ENCODE measurements around the gene NKX6-2. TPM values are rescaled to one million over a fixed set of nuclear protein-coding genes. Genes with fewer than 3 reads are reported as not detected.

NKX6-2 gene
- total RNA-seq, 1 donor from 2014 or later: not detected

DNA sequence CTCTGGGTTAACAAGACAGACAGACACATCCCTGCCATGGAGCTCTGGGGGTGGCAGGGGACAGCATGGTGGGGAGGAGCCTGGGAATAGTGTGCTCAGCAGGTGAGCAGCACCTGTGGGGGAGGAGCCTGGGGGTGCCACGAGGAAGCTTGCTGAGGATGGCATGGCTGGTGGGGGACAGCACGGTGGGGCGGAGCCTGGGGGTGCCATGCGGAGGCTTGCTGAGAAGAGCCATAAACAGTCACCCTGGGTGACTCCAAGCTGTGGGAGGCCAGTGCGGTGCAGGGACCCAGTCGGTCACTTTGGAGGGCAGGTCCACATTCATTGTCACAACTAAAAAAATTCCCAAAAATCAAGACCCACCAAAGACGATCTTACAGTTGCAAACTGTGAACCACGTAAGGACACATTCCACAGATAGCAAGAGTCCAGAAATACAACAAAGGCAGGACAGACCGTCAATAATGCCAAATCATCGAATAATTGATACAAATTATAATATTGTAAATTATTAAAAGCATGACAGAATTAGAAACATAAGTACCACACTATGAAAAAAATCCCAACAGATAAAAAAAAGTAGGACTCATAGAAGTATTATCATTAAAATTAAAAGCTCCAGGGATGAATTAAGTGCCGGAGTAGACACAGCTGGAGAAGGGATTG, 24.4 kb downstream of the NKX6-2 start:
- Histone ChIP-seq H3K27me3 (ENCODE audit: insufficient read depth, low read length) (no peaks in the 10 kb centered on the region), H4K20me1 (ENCODE audit: insufficient read depth, low read length) (peaks cover 12% of the 10 kb centered on the region), H3K4me1 (ENCODE audit: insufficient read depth, low read length) (no peaks in the 10 kb centered on the region), H2AFZ (ENCODE audit: low read depth, low read length) (no peak overlapping the region), H3K79me2 (ENCODE audit: insufficient read depth, low read length) (no peaks in the 10 kb centered on the region), H3K27ac (ENCODE audit: low read depth, low read length) (no peak overlapping the region), H3K9ac (ENCODE audit: low read length) (no peak overlapping the region), H3K4me3 (ENCODE audit: insufficient read depth, low read depth, low read length) (no peak overlapping the region), H3K4me2 (ENCODE audit: low read length) (no peak overlapping the region), H3K9me3 (ENCODE audit: insufficient read depth, low read depth, low read length) (no peaks in the 10 kb centered on the region), H3K36me3 (ENCODE audit: insufficient read depth, low read length) (no peaks in the 10 kb centered on the region)
- Mint-ChIP-seq H3K27ac (ENCODE audit: unreplicated experiment) (no peak overlapping the region), H3K36me3 (ENCODE audit: low read depth, unreplicated experiment) (peaks cover 24% of the 10 kb centered on the region), H3K4me1 (ENCODE audit: low read depth, unreplicated experiment) (peaks cover 15% of the 10 kb centered on the region), H3K27me3 (ENCODE audit: low read depth, unreplicated experiment) (peaks cover 2% of the 10 kb centered on the region), H3K4me3 (ENCODE audit: unreplicated experiment) (no peak overlapping the region), H3K9me3 (ENCODE audit: unreplicated experiment) (peaks cover 9% of the 10 kb centered on the region)
- DNase-seq (ENCODE audit: low read depth): no peak
- no peak for TF ChIP-seq EZH2 (IDR thresholded peaks at IDR 0.05; ENCODE audit: insufficient read depth, low read length)
- TF ChIP-seq, protein P1, sequence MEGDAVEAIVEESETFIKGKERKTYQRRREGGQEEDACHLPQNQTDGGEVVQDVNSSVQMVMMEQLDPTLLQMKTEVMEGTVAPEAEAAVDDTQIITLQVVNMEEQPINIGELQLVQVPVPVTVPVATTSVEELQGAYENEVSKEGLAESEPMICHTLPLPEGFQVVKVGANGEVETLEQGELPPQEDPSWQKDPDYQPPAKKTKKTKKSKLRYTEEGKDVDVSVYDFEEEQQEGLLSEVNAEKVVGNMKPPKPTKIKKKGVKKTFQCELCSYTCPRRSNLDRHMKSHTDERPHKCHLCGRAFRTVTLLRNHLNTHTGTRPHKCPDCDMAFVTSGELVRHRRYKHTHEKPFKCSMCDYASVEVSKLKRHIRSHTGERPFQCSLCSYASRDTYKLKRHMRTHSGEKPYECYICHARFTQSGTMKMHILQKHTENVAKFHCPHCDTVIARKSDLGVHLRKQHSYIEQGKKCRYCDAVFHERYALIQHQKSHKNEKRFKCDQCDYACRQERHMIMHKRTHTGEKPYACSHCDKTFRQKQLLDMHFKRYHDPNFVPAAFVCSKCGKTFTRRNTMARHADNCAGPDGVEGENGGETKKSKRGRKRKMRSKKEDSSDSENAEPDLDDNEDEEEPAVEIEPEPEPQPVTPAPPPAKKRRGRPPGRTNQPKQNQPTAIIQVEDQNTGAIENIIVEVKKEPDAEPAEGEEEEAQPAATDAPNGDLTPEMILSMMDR (IDR thresholded peaks at IDR 0.05; ENCODE audit: insufficient read depth, low read depth, low read length): no peak
- FAIRE-seq: no peak

GRCh38 chr10:132758865-132759264, 27.1 kb downstream of the NKX6-2 start:
- Mint-ChIP-seq H3K27me3 (ENCODE audit: low read depth, unreplicated experiment) (no peaks in the 10 kb centered on the region), H3K36me3 (ENCODE audit: low read depth, unreplicated experiment) (peaks cover 24% of the 10 kb centered on the region), H3K4me3 (ENCODE audit: unreplicated experiment) (no peak overlapping the region), H3K9me3 (ENCODE audit: unreplicated experiment) (peaks cover 9% of the 10 kb centered on the region), H3K27ac (ENCODE audit: unreplicated experiment) (no peak overlapping the region), H3K4me1 (ENCODE audit: low read depth, unreplicated experiment) (peaks cover 10% of the 10 kb centered on the region)
- Histone ChIP-seq H3K9ac (ENCODE audit: low read length) (no peak overlapping the region), H3K36me3 (ENCODE audit: insufficient read depth, low read length) (no peaks in the 10 kb centered on the region), H3K9me3 (ENCODE audit: insufficient read depth, low read depth, low read length) (no peaks in the 10 kb centered on the region), H3K27me3 (ENCODE audit: insufficient read depth, low read length) (no peaks in the 10 kb centered on the region), H3K4me1 (ENCODE audit: insufficient read depth, low read length) (no peaks in the 10 kb centered on the region), H3K4me3 (ENCODE audit: insufficient read depth, low read depth, low read length) (no peak overlapping the region), H3K79me2 (ENCODE audit: insufficient read depth, low read length) (no peaks in the 10 kb centered on the region), H3K4me2 (ENCODE audit: low read length) (no peak overlapping the region), H4K20me1 (ENCODE audit: insufficient read depth, low read length) (peaks cover 15% of the 10 kb centered on the region), H2AFZ (ENCODE audit: low read depth, low read length) (no peak overlapping the region), H3K27ac (ENCODE audit: low read depth, low read length) (no peak overlapping the region)
- DNase-seq (ENCODE audit: low read depth) (no peak), FAIRE-seq (no peak)
- TF ChIP-seq, protein P1 (IDR thresholded peaks at IDR 0.05; ENCODE audit: insufficient read depth, low read depth, low read length): no peak
- TF ChIP-seq EZH2 (IDR thresholded peaks at IDR 0.05; ENCODE audit: insufficient read depth, low read length): no peak

DNA sequence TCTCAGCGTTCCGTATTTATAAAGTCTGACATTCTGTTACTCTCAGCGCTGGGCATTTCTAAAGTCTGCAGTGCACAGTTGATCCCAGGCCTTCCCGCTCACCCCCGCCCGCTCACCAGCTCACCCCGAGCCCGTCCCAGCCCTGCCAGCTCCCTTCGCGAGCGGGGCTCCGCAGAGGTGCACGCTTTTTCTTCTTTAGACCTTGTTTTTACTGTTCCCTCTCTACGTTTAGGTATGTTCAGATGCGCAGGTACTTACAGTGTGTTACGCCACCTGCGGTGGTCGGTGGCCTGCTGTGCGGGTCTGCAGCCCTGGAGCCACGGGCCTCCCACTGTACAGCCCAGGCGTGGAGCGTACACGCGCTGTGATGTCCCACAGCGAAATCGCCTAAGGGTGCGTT, 28.8 kb downstream of the NKX6-2 start:
- H3K27me3 Mint-ChIP-seq (ENCODE audit: low read depth, unreplicated experiment): no peaks in the 10 kb centered on the region
- no peak overlapping the region for H3K27ac Mint-ChIP-seq (ENCODE audit: unreplicated experiment)
- peaks cover 8% of the 10 kb centered on the region for H3K9me3 Mint-ChIP-seq (ENCODE audit: unreplicated experiment)

More for the DNA sequence above, 28.8 kb downstream of the NKX6-2 start:
- no peak overlapping the region for H3K4me3 ChIP-seq (ENCODE audit: insufficient read depth, low read depth, low read length)
- no peak overlapping the region for H2AFZ ChIP-seq (ENCODE audit: low read depth, low read length)
- H3K36me3 Mint-ChIP-seq (ENCODE audit: low read depth, unreplicated experiment): peaks cover 23% of the 10 kb centered on the region
- no peaks in the 10 kb centered on the region for H3K4me1 ChIP-seq (ENCODE audit: insufficient read depth, low read length)
- no peak overlapping the region for H3K9ac ChIP-seq (ENCODE audit: low read length)
- no peaks in the 10 kb centered on the region for H3K79me2 ChIP-seq (ENCODE audit: insufficient read depth, low read length)
- H3K4me3 Mint-ChIP-seq (ENCODE audit: unreplicated experiment): no peak overlapping the region
- FAIRE-seq (no peak), DNase-seq (ENCODE audit: low read depth) (no peak)
- no peak overlapping the region for H3K27ac ChIP-seq (ENCODE audit: low read depth, low read length)
- TF ChIP-seq EZH2 (IDR thresholded peaks at IDR 0.05; ENCODE audit: insufficient read depth, low read length): no peak
- TF ChIP-seq, protein P1 (IDR thresholded peaks at IDR 0.05; ENCODE audit: insufficient read depth, low read depth, low read length): no peak
- H4K20me1 ChIP-seq (ENCODE audit: insufficient read depth, low read length): peaks cover 7% of the 10 kb centered on the region
- peaks cover 2% of the 10 kb centered on the region for H3K4me1 Mint-ChIP-seq (ENCODE audit: low read depth, unreplicated experiment)
- H3K27me3 ChIP-seq (ENCODE audit: insufficient read depth, low read length): no peaks in the 10 kb centered on the region
- H3K4me2 ChIP-seq (ENCODE audit: low read length): no peak overlapping the region
- no peaks in the 10 kb centered on the region for H3K9me3 ChIP-seq (ENCODE audit: insufficient read depth, low read depth, low read length)
- no peaks in the 10 kb centered on the region for H3K36me3 ChIP-seq (ENCODE audit: insufficient read depth, low read length)
